HFF-Myc (cell line): ENCODE data around the gene PRDX5.

Experiments used
- DNase-seq: peaks from one replicate; pipeline ENCODE4 v3.0.0-alpha.2; 2011; ENCODE audit warnings: low read depth; ENCODE audit errors: extremely low read depth
- H3K4me3 ChIP-seq: replicated peaks from 2 replicates; pipeline ENCODE4 v1.5.1; 2011; ENCODE audit warnings: low read depth, mild to moderate bottlenecking, control low read depth, low read length
- TF ChIP-seq, protein P1 (sequence below): IDR thresholded peaks from 2 replicates; pipeline ENCODE4 v1.5.1; 2012; ENCODE audit warnings: mild to moderate bottlenecking, low read depth, low read length, control low read depth; ENCODE audit errors: missing control alignments

Gene PRDX5

DNA sequence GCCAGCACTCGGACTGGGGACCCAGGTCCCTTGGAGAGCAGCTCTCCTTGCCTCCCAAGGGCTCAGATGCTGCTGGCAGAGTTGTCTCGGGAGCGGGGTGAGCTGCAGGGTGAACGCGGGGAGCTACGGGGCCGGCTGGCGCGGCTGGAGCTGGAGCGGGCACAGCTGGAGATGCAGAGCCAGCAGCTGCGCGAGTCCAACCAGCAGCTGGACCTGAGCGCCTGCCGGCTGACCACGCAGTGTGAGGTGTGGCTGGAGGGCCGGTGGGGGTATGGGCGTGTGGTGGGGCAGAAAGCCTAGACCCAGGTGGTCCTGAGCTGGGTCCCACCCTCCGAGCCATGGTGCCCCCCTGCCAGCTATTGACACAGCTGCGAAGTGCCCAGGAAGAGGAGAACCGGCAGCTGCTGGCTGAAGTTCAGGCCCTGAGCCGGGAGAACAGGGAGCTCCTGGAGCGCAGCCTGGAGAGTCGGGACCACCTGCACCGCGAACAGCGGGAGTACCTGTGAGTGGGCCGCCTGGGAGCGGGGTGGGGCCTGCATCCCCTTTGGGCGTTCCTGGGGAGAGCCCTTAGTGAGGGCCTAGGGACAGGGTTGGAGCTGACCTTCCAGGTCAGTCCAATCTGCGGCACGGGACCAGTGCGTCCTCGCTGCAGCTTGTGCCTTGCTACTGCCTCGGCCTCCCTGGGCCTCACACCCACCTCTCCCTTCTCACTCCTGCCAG, 35.2 kb downstream of the PRDX5 start:
- no peak for DNase-seq
- H3K4me3 ChIP-seq = no peak overlapping the region
- TF ChIP-seq, protein P1, sequence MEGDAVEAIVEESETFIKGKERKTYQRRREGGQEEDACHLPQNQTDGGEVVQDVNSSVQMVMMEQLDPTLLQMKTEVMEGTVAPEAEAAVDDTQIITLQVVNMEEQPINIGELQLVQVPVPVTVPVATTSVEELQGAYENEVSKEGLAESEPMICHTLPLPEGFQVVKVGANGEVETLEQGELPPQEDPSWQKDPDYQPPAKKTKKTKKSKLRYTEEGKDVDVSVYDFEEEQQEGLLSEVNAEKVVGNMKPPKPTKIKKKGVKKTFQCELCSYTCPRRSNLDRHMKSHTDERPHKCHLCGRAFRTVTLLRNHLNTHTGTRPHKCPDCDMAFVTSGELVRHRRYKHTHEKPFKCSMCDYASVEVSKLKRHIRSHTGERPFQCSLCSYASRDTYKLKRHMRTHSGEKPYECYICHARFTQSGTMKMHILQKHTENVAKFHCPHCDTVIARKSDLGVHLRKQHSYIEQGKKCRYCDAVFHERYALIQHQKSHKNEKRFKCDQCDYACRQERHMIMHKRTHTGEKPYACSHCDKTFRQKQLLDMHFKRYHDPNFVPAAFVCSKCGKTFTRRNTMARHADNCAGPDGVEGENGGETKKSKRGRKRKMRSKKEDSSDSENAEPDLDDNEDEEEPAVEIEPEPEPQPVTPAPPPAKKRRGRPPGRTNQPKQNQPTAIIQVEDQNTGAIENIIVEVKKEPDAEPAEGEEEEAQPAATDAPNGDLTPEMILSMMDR = no peak

DNA sequence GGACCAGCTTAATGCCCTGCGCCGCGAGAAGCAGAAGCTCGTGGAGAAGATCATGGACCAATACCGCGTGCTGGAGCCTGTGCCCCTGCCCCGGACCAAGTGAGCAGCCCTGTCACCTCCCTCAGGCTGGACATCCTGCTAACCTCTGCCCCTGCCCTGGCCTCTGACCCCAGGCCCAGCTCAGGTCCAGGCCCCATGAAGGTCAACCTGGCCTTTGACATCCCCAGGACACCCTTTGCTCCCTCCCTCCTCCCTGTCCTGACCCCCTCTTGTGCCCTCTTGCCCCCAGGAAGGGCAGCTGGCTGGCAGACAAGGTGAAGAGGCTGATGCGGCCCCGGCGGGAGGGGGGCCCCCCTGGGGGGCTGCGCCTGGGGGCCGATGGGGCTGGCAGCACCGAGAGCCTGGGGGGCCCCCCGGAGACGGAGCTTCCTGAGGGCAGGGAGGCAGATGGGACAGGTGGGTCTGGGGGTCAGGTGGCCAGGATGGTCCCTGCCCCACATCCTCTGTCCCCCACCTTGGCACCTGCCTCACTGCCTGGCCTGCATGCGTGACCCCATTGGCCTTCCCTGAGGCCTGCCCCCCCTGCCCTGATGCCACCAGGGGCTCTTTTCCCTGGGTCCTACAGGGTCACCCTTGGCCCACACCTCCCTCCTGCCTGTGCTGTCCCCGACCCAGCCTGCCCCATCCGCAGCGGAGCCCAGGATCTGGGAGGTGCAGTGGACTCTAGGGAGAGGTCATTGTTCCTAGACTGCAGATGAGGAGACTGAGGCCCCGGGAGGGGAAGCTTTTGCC, 36.0 kb downstream of the PRDX5 start:
- no peak for DNase-seq
- TF ChIP-seq, protein P1 = no peak
- no peak overlapping the region for H3K4me3 ChIP-seq

DNA sequence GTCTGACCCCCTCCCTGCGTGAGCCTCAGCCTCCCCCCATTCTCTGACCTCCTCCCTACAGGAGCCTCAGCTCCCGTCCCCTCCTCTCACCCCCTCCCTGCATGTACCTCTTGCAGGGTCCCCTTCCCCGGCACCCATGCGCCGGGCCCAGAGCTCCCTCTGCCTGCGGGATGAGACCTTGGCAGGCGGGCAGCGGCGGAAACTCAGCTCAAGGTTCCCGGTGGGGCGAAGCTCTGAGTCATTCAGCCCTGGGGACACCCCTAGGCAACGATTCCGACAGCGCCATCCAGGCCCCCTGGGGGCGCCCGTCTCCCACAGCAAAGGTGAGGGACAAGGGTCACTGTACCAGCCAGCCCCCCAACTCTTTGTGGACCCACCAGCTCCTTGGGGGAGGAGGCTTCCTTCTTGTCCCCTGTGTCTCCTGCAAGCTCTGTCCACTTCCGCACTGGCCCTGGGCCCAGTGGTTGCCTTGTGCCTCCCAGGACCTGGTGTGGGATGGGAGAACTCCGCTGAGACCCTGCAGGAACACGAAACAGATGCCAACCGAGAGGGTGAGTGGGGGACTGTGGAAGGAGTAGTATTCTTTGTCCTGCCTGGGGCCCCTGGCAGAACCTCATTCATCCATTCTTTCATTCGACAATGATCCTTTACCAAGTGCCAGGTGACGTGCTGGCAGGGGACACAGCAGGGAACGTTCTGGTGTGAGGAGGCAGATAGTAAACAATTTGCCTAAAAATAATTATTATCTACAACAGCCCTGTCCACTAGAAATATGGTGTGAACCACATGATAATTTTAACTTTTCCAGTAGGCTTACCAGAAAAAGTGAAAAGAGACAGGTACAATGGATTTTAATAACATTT, 37.4 kb downstream of the PRDX5 start:
- H3K4me3 ChIP-seq = no peak overlapping the region
- peak; percentile 39 for DNase-seq
- TF ChIP-seq, protein P1 = peak; percentile 80

DNA sequence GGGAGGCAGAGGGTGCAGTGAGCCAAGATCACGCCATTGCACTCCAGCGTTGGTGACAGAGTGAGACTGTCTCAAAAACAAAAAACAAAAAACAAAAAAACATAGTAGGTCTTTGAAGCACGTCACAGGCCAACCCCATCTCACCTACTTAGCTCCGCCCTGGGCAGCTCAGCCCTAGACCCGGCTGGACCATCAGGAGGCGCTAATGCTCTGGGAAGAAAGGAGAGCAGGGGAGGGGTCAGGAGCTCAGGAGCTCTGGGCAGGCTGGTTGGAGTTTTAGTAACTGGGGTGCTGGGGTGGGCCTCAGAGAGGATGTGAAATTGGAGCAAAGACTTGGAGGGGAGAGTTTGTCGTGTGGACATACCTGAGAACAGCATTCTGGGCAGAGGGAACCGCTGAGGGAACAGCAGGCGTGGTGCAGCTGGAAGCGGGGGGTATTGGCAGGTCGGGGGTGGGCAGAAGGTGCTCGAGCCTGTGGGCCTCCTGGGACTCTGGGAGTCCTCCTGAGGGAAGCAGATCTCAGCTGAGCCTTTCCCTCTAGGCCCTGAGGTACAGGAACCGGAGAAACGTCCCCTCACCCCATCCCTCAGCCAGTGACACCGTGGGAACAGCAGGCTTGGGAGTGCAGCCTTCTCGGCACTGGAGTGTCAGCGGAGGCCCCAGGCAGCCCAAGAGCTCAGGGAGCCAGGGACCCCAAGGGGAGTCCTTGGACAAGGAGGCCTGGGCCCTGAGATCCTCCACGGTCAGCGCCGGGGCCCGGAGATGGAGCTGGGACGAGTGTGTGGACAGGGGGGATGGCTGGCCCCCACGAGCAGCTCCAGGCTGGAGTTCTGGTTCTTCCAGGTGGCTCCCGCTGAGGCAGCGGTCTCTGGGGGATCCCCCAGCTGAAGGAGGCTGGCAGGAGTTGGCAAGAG, 38.8 kb downstream of the PRDX5 start:
- no peak for DNase-seq
- TF ChIP-seq, protein P1 = peak; percentile 54
- H3K4me3 ChIP-seq = no peak overlapping the region

DNA sequence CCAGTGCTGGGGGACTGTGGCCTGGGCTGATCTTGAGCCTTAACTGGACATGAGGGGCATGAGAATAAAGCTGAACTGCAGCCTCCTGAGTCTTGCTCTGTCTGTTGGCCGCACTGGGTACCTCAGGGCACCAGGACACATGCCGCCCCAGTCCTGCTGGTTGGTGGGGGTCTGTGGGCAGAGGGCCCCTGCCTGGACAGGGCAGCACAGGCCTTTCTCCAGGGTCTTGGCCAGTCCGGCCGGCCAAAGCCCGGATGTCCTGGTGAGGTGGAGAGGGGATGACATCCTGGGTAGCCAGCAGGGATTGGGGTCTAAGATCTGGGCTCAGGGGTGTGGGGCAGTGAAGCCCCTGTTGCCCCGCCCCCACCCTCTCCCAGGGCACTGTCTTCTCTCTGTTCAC, 39.5 kb downstream of the PRDX5 start:
- no peak for DNase-seq
- H3K4me3 ChIP-seq = no peak overlapping the region
- TF ChIP-seq, protein P1 = no peak

GRCh38 chr11:64357904-64358535, 40.1 kb downstream of the PRDX5 start:
- DNase-seq = no peak
- TF ChIP-seq, protein P1 = no peak
- peak overlapping the region; percentile 81 for H3K4me3 ChIP-seq
